GM21515 (cell line): ENCODE measurements around the gene GBA2.
A peak's percentile ranks its signal among the peaks of the same experiment; 100 is the strongest.

ENCODE experiments used
- ATAC-seq: cut with Tn5 transposase; IDR thresholded peaks from one replicate; pipeline ENCODE4 v1.9.1; 2021; ENCODE audit not compliant: unreplicated experiment

GBA2 gene

DNA sequence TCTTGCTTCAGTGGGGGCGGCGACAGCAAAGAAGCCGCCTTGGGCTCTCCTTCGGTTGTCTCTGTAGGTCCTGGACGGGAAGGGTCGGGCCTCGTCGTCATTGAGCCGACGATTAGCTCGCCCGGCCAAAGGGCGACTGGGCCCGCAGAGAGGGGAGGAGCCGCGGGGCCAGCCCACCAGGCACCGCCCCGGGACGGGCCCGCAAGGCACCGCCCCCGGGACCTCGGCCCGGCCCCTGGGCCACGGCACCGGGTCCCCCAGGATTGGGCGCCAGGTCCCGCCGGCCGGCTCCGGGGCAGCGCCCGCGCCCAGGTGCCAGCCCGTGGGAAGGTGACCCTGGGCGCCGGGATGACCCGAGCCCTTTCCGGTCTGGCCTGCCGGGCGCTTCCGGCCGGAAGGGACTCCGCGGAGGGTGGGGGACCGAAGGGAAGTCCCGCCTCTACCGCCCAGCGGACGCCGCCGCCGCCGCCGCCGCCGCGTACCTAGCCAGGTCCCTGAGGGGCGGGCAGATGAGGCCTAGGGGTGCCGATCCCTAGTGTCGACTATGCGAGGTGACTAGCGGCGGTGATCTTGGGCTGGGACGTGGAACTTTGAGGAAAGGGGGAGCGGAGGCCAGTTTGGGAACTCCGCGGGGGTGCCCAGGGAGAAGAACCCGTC, at the start of gene GBA2, which contains the start of gene RGP1:
TSS of gene GBA2 (minus strand) at position 371 of the 657 bp plus-strand sequence. CDS start 524 bp downstream, outside the sequence.
TSS of gene RGP1 (plus strand) at position 430 of the 657 bp plus-strand sequence. CDS start 469 bp downstream, outside the sequence.
- ATAC-seq, result peak; percentile 77

DNA sequence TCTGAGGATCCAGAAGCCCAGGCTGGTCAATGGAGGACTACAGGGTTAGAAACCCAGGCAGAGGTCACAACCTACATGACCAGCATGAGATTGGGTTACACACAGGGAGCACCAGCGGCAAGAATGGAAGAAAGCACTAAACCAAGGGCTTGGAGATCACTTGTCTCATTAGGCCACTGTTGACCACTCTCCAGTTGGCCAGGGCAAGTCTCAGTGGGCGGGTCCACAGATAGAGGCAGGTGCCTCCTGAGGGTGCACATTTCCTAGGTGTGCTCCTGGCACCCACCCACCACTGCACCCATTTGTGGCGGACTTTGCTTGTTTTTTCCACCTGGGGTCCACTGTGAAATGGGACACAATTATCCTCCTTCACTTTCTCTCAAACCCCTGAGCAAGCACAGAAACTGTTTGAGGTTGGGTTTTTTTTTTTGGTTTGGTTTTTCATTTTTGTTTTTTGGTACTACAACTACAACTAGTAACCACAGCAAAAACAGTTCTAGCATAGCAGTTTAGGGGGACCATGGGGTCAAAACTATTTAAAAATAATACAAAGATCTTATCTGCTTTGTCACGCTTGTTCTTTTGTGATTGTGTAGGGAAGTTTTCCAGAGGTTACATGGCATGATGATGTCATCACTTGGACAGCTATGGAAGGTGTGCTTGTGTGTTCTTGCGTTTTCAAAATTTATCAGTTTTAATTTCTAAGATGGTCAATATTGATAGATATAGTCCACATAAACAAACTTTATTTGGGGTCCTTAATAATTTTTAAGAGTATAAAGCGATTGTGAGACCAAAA, 48.5 kb upstream of the GBA2 start:
- ATAC-seq, result no peak

DNA sequence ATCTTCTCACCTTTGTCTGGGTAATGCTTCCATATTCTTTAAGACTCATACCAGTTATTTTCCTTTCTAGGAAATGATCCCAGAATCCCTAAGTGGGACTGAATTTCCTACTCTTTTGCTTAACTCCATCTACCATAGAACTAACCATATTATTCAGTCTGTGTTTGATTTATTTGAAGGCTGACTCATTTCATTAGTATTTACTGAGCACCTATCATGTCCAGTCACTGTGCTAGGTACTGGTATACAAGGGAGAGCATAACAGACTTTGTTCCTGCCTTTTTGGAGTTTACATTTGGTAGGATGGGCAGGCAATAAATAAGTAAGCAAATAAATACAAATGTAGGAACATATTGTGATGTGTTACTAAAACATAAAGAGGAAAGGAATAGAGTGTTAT, 46.7 kb upstream of the GBA2 start:
- no peak for ATAC-seq

DNA sequence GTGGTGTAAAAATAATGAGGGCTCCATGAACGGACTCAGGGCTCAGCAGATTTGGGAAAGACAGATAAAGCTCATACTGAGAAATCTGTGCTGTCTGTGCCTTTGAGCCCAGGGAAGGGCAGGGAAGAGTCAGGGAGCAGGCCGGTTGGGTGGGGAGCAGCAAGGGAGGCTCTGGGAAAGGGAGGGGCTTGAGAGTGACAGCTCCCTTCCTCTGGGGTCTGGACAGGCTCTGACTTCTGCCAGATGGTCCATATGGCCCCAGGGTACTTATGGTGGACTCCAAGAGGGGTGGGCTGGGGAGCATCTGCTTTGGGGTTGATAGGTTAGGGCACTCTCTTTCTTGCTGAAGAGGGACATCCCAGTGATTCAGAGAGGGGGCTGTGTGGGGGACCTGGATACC, 44.4 kb upstream of the GBA2 start:
- no peak for ATAC-seq

DNA sequence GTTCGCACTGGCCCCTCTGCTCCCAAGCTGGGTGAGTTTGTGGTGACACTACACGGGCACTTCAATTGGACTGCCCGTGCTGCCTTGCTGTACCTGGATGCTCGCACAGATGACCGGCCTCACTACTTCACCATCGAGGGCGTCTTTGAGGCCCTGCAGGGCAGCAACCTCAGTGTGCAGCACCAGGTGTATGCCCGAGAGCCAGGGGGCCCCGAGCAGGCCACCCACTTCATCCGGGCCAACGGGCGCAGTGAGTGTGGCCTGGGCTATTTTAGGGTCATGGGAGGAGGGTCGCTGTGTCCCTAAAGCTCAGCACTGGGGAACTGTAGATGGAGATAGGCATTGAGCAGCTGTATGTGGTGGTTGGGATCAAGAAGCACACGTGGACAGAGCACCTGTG, 43.8 kb upstream of the GBA2 start:
- ATAC-seq, result no peak

DNA sequence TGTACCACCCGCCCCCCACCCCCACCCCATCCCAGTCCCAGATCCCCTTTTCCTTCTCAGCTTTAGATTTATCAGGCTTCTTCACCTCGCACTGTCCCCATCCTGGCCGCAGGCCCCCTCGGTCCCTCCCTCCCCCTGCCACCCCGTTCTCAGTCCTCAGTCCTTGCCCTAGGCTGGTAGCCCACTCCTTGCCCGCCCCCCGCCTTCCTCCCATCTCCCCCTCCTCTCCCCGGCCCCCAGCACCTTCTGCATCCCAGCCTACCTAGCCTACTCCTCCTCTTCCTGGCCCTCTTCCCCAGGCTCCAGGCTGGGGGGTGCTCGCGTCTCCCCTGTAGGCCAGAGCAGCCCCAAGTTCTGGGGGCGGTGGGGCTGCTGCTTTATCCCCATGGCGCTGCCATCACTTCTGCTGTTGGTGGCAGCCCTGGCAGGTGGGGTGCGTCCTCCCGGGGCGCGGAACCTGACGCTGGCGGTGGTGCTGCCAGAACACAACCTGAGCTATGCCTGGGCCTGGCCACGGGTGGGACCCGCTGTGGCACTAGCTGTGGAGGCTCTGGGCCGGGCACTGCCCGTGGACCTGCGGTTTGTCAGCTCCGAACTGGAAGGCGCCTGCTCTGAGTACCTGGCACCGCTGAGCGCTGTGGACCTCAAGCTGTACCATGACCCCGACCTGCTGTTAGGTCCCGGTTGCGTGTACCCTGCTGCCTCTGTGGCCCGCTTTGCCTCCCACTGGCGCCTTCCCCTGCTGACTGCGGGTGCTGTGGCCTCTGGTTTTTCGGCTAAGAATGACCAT, 43.2 kb upstream of the GBA2 start:
- ATAC-seq, result no peak

DNA sequence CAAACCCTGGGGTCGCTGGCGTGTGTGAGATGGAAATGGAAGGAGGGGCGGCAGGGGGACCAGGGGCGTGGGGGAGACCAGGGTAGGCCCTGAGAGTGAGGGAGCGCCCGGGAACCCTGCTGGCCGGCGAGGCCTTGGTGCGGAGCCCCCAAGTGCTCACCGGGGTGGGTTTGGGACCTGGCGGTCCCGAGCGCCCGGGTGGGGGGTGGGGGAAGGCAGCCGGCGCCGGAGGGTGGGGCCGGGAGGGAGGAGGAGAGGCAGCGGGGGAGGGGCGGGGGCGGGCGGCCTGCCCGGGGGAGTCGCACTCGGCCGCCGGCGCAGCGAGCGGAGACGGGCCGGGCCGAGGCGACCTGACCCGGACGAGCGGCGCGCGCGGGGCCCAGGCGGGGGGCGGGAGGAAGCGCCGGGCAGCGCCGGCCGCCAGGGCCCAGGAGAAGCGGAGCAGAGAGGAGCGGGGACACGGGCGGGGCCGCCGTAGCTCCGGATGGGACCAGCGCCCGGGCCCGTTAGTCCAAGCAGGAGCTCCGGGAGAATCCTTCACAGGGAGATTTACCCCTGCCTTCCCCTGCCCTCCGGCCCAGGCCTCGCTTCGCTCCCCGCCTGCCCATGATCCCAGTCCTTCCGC, 42.4 kb upstream of the GBA2 start, which contains the start of gene NPR2:
TSS of gene NPR2 (plus strand) at position 295 of the 625 bp plus-strand sequence. CDS start 818 bp downstream, outside the sequence.
- ATAC-seq, result no peak

DNA sequence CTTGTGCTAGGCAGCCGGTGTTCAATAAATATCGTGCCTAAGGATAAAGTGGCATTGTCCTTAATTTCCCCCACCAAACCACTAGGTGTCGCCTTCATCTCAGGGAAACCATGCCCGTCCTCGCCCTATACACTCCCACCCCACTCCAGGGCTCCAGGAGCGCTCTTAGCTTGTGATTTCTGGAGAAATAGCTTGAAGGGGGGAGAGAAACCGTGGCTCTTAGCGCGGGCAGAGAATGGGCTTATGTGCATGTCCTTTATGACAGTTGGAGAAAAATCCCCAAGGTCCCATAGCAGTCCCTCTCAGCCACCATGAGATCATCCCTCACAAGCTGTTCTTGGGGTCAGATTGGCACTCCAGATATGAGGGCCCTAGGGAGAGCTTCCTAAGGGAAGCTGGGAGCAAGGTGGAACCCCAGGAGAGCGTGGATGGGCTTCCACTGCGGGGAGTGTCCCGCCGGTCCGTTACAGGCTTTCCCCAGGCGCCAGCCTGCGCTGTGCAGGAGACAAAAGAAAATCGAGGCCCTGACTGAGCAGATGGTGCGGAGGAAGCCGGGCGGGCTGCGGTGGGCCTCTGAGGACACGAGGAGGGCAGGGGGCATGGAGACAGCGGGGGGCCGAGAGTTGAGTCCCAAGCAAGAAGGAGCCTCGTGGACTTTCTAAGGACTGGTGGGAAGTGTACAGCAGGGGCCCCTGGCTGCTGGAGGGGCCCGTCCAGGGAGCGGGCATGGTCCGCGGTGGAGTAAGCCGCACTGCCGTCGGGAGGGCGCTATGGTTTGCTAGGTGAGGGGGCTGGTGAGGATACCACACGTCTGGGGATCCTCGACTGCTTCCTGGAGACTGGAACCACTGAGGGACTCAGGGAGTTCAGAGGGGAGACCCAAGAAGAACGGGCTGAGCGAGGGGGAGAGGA, 41.6 kb upstream of the GBA2 start:
- no peak for ATAC-seq

DNA sequence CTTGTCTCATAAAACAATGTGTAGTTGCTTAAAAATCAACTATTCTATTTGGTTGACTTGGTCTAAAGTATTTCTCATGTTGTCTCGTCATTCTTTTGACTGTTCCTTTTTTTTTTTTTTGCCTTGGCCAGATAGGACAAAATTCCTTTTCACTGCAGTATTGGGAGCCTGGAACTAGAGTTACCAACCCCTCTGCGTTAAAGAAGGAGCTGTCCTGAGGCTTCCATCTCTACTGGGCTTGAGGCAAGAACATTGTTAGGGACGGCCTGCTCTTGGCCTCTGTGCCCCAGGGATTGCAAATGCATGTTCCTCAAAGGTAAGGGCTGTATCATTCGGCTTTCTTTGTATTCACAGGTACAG, 41.0 kb upstream of the GBA2 start:
- no peak for ATAC-seq

DNA sequence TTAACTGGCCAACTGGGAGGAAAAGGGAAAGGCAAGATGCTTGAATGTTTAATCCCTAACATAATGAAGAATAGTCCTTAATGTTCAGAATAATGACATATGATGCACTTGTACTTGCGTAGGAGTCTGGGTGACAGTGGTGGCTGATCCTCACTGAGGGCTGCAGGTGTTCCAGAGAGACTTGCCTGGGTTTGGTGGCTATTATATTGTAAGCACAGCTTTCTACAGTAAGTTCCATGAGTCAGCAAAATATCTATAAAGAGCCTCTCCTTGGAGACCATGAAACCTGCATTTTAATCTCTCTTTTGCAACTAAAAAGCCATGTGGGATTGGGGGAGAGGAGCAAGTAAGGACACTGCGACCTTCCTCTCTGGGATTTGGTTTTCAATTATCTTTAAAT, 40.5 kb upstream of the GBA2 start:
- no peak for ATAC-seq

DNA sequence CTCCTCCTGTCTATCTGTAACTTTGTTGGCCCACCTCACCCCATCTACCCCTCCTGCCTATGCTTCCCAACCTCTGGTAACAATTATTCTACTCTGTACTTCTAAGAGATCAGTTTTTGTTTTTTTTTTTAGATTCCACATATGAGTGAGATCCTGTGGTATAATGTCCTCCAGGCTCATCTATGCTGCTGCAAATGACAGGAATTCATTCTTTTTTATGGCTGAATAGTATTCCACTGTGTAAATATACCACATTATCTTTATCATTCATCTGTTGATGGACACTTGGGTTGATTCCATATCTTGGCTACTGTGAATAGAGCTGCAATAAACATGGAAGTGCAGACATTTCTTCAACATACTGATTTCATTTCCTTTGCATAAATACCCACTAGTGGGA, 34.4 kb upstream of the GBA2 start:
- no peak for ATAC-seq

DNA sequence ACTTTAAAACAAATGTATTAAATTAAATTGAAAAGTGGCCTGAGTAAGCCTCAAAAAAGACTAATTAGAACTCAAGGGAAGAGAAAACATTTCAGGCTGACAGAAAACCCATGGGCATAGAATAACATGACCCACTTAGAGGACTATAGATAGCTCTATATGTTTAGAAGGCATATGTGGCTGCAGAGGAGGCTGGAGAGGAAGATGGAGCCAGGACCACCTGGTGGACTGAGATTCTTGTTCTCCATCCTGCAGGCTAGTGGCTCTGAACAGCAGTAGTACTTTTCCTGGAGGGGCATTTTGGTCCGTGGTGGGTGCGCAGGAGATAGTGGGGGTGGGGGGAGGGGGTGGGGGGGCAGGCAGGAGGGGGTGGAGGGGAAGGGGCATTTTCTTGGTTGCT, 32.0 kb upstream of the GBA2 start:
- no peak for ATAC-seq

DNA sequence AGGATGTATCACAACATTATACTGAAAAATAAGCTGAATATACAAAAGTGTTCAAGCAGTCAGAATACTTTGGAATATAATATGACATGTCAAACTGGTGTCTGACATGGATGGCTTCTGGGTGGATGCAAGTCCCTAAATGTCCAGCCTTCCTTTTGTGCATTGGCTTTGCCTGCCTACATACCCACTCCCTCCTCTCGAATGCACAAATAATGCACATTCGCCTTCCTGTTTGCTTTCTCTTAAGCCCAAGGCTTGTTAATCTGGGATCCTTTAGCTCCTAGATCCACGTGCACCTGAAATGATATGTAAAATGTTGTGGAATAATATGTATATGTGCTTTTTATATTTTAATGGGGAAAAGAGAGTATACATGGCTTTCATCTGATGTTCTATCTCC, 29.5 kb upstream of the GBA2 start:
- no peak for ATAC-seq

DNA sequence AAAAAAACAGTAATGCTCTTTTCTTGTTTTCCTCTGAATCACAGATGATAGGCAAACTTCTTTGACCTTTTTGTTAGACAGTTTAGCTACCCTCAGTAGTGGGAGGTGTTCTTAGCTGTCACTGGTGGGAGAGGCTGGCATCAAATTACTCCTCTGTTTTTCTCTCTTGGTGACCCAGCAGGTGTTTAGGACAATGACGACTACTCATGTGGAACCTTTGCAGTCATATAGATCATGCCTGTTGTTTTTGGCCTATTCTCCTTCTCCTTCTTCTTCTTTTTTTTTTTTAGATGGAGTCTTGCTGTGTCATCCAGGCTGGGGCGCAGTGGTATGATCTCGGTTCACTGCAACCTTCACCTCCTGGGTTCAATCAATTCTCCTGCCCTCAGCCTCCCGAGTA, 27.0 kb upstream of the GBA2 start:
- ATAC-seq, result no peak

DNA sequence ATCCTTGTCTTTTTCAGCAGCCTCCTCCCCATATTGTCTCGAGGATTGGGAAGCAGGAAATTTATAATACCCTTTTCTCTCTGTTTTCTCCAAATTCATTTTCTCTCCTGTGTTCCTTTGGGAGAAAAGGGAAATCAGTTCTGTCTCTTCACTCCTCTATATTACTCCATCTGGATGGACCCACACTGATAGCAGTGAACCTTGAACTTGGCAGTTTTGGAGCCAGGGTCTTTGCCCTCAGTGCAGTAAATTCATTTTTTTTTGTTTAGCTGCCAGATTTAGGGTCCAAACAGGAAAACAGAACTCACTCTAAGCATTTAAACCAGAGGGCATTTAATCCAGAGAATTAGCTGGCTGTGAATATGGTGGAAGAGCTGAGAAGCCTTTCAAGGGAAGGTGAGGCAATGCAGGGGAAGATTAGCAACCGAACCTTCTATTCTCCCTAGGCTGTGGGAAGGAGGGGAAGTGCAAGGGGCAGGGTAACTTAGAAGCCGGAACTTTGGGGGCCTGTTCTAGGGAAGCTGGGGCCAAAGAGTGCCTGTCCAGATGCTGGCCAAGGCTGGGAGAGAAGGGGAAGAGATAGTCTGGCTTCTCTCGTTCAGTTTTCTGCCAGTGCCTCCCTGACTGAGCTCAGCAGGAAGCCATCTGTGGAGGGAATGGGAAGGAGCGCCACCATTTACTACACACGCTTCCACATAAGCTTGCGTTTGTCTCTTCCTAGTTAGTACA, 26.0 kb upstream of the GBA2 start:
- ATAC-seq, result no peak

DNA sequence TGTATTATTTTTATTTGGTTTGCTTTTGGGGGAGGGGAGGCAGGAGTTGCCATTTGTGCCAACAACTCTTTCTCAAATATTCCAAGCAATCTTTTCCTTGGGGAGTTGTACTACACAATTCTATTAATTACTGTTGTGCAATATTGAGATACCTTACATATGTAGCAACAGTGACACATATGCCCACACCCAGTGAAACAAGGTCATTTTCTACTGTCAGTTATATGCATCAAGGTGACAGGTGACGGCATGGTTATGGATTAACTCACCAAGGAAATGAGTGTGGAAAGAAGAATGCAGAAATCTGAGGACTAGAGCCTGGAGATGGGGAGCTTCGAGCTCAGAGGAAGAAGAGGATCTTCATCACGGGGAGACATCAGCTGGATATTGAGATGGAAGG, 22.9 kb upstream of the GBA2 start:
- ATAC-seq, result no peak

DNA sequence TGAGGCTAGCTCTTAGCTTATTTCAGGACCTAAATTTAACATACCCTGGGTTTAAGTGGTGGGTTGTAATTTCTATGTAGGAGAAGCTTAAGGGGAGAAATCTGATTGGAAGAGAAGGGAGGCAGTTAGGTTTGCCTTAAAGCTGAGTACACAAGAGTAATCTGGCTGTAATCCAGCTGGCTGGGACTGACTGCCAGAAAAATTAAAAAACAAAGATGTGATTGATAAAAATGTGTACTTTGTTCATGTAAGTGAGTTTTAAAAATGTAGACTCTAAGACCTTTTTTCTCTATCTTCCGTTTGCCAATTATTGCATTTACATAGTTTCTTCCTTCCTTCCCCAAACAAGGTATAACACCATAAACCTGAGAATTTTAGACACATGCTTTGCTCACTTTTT, 22.5 kb upstream of the GBA2 start:
- ATAC-seq, result no peak

DNA sequence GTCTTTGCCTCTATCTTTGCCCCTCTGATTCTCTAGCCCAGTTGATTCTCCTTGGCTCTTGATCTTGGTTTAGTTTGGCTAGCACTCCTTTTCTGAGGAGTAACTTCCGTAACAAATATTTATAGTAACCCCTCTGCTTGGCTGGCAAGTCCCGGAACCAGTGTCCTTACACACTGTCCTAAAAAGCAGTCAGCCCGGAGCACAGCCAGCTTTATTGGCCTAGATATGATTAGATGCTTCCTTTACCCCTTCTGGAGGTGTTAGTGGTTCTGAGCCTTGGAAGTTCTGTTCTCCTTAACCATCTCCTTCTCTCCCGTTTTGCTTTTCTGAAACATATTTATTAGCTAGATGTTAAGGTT, 22.0 kb upstream of the GBA2 start:
- no peak for ATAC-seq

DNA sequence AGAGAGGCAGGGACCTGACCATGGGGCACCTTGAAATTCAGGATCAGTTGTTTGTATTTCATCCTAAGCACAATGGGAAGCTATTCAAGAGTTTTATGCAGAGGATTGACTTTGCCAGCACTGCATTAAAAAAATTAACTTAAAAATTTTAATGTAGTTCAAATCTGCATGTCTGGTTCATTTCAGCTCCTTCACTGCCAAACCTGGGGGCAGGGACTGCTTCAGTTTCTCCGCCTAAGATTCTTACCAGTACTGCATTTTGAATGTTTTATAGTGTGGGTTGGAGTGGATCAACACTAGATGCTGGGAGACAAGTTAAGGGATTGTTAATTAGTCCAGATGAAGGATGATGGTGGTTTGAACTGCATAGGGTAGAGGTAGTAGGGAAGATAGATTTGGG, 20.7 kb upstream of the GBA2 start:
- ATAC-seq, result no peak

DNA sequence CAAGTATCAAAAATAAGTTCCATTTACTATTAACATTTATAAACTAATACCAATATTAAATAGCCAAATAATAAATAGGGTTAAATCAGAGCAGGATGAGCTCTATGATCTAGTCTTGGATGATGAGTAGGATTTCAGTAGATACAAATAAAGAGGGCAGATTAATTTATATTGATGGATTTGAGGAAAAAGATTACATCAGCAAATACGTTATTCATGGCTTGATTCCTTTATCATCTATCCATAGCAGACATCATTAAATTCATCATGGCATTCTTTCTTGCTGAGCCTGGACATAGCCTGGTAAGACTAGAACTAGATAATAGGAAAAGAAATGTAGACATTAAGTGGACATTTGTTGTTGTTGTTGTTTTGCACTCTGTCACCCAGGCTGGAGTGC, 18.4 kb upstream of the GBA2 start:
- ATAC-seq, result no peak
